ENCODE results near the gene NDUFC2. TPM values are rescaled to one million over a fixed set of nuclear protein-coding genes. Genes with fewer than 3 reads are reported as not detected.

The NDUFC2 gene
- total and polyA plus RNA-seq, 2 of the 13 experiments (the other 11 are each of a cell fraction or from before 2014, with no cell fraction given), result 256 to 363 TPM

GRCh38 chr11:78100676-78101472, 21.2 kb upstream of the NDUFC2 start (continued):
- TF ChIP-seq ARID2 (CRISPR knock-in tag; IDR thresholded peaks at IDR 0.05; ENCODE audit: borderline replicate concordance) (no peak), FOXA3 (CRISPR knock-in tag; IDR thresholded peaks at IDR 0.05) (no peak), SRSF1 (optimal IDR thresholded peaks at IDR 0.05; ENCODE audit: low read depth, low read length) (no peak), HOXA9 (CRISPR knock-in tag; IDR thresholded peaks at IDR 0.05; ENCODE audit: borderline replicate concordance) (no peak), NFE2L2 (IDR thresholded peaks at IDR 0.05; ENCODE audit: low read length) (peak; percentile 84), DNMT3B (CRISPR knock-in tag; conservative IDR thresholded peaks at IDR 0.05) (peak; percentile 69; the same call in 1 of the 2 replicates), JUNB (CRISPR knock-in tag; IDR thresholded peaks at IDR 0.05; ENCODE audit: borderline replicate concordance) (no peak), ZNF569 (CRISPR knock-in tag; IDR thresholded peaks at IDR 0.05; ENCODE audit: borderline replicate concordance) (no peak), ZFP90 (CRISPR knock-in tag; IDR thresholded peaks at IDR 0.05; ENCODE audit: borderline replicate concordance) (no peak), ZHX1 (CRISPR knock-in tag; IDR thresholded peaks at IDR 0.05; ENCODE audit: low read depth) (no peak), ZIK1 (CRISPR knock-in tag; IDR thresholded peaks at IDR 0.05; ENCODE audit: borderline replicate concordance, low read depth) (no peak), FOSL2 (CRISPR knock-in tag; IDR thresholded peaks at IDR 0.05) (peak; percentile 73), ZKSCAN5 (CRISPR knock-in tag; IDR thresholded peaks at IDR 0.05) (no peak), SMAD9 (CRISPR knock-in tag; IDR thresholded peaks at IDR 0.05) (no peak), SNRNP70 (IDR thresholded peaks at IDR 0.05; ENCODE audit: low read depth, low read length) (no peak), RXRB (CRISPR knock-in tag; IDR thresholded peaks at IDR 0.05; ENCODE audit: borderline replicate concordance) (0 out of 2 replicates have a peak, but pooled peaks have one; percentile 15)
- TF ChIP-seq, protein P1, sequence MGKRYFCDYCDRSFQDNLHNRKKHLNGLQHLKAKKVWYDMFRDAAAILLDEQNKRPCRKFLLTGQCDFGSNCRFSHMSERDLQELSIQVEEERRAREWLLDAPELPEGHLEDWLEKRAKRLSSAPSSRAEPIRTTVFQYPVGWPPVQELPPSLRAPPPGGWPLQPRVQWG (CRISPR knock-in tag; IDR thresholded peaks at IDR 0.05; ENCODE audit: borderline replicate concordance, low read depth), result no peak
- TF ChIP-seq, protein P2, sequence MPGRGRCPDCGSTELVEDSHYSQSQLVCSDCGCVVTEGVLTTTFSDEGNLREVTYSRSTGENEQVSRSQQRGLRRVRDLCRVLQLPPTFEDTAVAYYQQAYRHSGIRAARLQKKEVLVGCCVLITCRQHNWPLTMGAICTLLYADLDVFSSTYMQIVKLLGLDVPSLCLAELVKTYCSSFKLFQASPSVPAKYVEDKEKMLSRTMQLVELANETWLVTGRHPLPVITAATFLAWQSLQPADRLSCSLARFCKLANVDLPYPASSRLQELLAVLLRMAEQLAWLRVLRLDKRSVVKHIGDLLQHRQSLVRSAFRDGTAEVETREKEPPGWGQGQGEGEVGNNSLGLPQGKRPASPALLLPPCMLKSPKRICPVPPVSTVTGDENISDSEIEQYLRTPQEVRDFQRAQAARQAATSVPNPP (CRISPR knock-in tag; IDR thresholded peaks at IDR 0.05), result no peak
- TF ChIP-seq, protein P3, sequence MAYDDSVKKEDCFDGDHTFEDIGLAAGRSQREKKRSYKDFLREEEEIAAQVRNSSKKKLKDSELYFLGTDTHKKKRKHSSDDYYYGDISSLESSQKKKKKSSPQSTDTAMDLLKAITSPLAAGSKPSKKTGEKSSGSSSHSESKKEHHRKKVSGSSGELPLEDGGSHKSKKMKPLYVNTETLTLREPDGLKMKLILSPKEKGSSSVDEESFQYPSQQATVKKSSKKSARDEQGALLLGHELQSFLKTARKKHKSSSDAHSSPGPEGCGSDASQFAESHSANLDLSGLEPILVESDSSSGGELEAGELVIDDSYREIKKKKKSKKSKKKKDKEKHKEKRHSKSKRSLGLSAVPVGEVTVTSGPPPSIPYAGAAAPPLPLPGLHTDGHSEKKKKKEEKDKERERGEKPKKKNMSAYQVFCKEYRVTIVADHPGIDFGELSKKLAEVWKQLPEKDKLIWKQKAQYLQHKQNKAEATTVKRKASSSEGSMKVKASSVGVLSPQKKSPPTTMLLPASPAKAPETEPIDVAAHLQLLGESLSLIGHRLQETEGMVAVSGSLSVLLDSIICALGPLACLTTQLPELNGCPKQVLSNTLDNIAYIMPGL (CRISPR knock-in tag; IDR thresholded peaks at IDR 0.05; ENCODE audit: borderline replicate concordance in 1 of 2, low read depth in 1 of 2), result no peak
- TF ChIP-seq, protein P4, sequence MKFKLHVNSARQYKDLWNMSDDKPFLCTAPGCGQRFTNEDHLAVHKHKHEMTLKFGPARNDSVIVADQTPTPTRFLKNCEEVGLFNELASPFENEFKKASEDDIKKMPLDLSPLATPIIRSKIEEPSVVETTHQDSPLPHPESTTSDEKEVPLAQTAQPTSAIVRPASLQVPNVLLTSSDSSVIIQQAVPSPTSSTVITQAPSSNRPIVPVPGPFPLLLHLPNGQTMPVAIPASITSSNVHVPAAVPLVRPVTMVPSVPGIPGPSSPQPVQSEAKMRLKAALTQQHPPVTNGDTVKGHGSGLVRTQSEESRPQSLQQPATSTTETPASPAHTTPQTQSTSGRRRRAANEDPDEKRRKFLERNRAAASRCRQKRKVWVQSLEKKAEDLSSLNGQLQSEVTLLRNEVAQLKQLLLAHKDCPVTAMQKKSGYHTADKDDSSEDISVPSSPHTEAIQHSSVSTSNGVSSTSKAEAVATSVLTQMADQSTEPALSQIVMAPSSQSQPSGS (CRISPR knock-in tag; IDR thresholded peaks at IDR 0.05), result no peak
